ENCODE data around the gene TNFSF11.

TNFSF11 gene

GRCh38 chr13:42561752-42562467 lies 12.0 kb upstream of the TNFSF11 start:
- DNase-seq, result no peak

- no peak for DNase-seq
These were observed 6.0 kb upstream of the TNFSF11 start for GRCh38 chr13:42567906-42568305.

GRCh38 chr13:42569576-42570344 lies 4.2 kb upstream of the TNFSF11 start:
- DNase-seq, result no peak

- DNase-seq, result no peak
These were observed 2.1 kb upstream of the TNFSF11 start for GRCh38 chr13:42571895-42572294.

- no peak for DNase-seq
These were observed 721 bp downstream of the TNFSF11 start for GRCh38 chr13:42574435-42575311.

GRCh38 chr13:42575938-42576337 lies 2.0 kb downstream of the TNFSF11 start:
- no peak for DNase-seq

GRCh38 chr13:42577538-42577937 lies 3.6 kb downstream of the TNFSF11 start:
- no peak for DNase-seq

- no peak for DNase-seq
These were observed 6.7 kb downstream of the TNFSF11 start for GRCh38 chr13:42580644-42581043.

- DNase-seq, result no peak
These were observed 7.5 kb downstream of the TNFSF11 start for GRCh38 chr13:42581427-42581826.

- no peak for DNase-seq
These were observed 17.6 kb downstream of the TNFSF11 start for GRCh38 chr13:42591602-42592001.

GRCh38 chr13:42592915-42593900 lies 19.3 kb downstream of the TNFSF11 start:
- DNase-seq, result no peak

GRCh38 chr13:42594481-42595252 lies 20.7 kb downstream of the TNFSF11 start:
- no peak for DNase-seq

GRCh38 chr13:42595253-42595571 lies 21.3 kb downstream of the TNFSF11 start:
- no peak for DNase-seq

GRCh38 chr13:42597505-42597904 lies 23.6 kb downstream of the TNFSF11 start:
- DNase-seq, result no peak

- no peak for DNase-seq
These were observed 27.0 kb downstream of the TNFSF11 start for GRCh38 chr13:42600943-42601342.

GRCh38 chr13:42602906-42603305 lies 29.0 kb downstream of the TNFSF11 start:
- DNase-seq, result no peak

- DNase-seq, result no peak
These were observed 29.6 kb downstream of the TNFSF11 start for GRCh38 chr13:42603571-42603970.

- no peak for DNase-seq
These were observed 33.6 kb downstream of the TNFSF11 start for GRCh38 chr13:42607546-42607945.

GRCh38 chr13:42610649-42611048 lies 36.7 kb downstream of the TNFSF11 start:
- DNase-seq, result no peak

- DNase-seq, result no peak
These were observed 37.3 kb downstream of the TNFSF11 start for GRCh38 chr13:42611086-42611779.
